NCI-H128 (cell line): Measurements from ENCODE around the gene STRBP.

Experiments
- DNase-seq: peaks from one replicate; lab custom pipeline; 2025; ENCODE audit not compliant: unreplicated experiment; lab: John Stamatoyannopoulos, UW

STRBP gene

GRCh38 chr9:123135430-123135829 is 133.0 kb downstream of the STRBP start:
- DNase-seq = no peak

GRCh38 chr9:123132696-123133095 is 135.7 kb downstream of the STRBP start:
- DNase-seq = no peak

GRCh38 chr9:123131993-123132392 is 136.4 kb downstream of the STRBP start:
- DNase-seq = no peak

DNA sequence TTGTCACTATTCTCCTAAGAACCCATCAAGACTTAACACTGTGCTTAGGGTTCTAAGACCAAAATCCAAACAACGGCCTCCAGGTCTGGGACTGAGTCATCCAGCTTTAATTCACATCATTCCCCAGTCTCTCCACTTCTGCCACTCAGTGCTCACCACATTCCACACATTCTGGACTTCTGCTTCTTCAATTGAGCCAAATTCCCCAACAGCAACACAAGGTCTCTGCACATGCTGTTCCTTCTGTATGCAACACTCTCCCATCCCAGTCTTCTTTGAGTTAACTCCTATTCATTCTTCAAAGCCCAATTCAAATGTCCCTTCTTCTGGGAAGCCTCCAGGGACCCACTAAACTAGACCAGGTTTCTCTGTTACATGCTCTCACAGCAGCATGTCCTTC is 137.1 kb downstream of the STRBP start:
- DNase-seq = no peak

GRCh38 chr9:123129423-123129822 is 139.0 kb downstream of the STRBP start:
- DNase-seq = no peak

GRCh38 chr9:123128591-123128990 is 139.8 kb downstream of the STRBP start:
- DNase-seq = no peak

DNA sequence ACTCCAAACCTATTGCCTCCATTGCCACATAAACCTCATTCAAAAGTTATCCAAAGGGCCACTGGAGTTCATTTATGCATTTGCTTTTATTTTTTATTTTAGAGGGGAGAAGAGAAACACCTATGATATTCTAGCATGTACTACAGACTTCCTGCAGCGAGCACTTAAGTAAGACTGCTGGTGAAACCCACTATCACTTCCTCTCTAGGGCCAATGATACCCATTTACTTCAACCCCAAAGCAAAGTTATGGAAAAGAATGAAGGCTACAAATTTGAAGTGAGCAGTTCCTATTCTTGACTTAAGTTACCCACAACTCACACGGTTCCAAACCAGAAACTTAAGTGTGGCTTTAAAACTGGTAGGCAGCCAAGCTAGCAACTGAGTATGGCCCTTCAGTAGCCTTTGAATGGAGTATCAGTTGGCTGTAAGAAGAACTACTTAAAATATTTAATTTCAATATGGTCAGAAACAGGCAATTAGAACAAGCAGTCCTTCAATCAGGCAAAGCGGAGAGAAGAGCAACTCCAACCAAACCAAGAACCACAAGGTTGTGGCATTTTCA is 140.8 kb downstream of the STRBP start:
- DNase-seq = no peak

GRCh38 chr9:123121457-123121856 is 146.9 kb downstream of the STRBP start:
- no peak for DNase-seq

- DNase-seq = no peak
These were observed 147.4 kb downstream of the STRBP start for GRCh38 chr9:123120953-123121352.

DNA sequence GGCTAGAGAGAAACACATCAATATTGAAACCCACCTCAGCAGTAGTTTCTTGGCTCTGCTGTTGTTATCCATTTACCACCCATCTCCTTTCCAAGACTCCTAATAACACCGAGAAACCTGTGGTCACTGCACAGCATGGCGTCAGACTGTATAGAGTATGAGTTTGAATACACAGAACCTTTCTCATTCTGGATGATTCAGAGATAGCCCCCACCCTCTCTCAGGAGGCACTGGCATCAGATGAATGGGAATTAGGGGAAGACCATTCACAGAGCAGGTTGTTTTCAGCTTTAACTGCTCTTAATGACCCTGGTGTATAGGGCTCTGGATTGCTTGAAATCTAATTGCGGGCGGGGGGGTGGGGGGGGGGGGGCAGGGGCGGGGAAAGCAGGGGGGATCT is 148.3 kb downstream of the STRBP start:
- no peak for DNase-seq

- no peak for DNase-seq
These were observed 148.8 kb downstream of the STRBP start for GRCh38 chr9:123119566-123119965.

DNA sequence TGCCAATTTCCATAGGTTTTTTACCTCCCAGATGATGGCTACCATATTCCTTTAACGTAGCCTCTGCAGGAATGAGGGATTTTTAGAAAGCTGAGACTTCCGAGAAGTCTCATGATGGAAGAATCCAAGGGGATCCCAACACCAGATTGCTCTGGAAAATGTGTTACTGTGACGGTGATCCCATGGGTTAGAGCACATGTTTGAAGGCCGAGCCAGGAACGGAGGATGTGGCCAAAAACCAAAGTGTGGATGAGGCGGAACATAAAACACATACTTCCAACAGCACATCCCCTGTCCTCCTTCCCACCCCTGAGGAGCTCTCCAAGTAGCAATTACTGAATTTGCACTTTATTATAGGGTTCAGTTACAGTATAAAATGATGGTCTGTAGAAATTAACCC is 152.3 kb downstream of the STRBP start:
- no peak for DNase-seq

GRCh38 chr9:123115146-123115913 is 153.1 kb downstream of the STRBP start:
- no peak for DNase-seq

DNA sequence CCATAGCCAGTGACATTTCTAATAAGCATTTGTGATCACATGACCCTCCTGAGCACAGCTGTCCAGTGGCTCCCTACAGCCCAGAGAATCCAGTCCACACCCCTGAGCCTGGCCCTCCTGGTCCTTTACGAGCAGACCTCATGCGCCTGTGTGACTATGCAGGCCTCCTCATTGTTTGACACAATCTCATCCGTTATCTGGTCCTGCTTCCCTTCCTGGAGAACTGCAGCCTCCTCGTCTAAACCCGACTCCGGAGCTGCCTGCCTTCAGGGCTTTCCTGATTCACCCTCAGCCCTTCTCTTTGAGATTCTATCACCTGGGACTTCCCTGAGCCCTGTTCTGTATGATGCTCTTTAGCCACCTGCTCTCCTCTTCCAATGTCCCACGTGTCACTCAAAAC is 155.2 kb downstream of the STRBP start:
- no peak for DNase-seq

GRCh38 chr9:123112015-123112975 is 156.1 kb downstream of the STRBP start:
- no peak for DNase-seq

- no peak for DNase-seq
These were observed 156.9 kb downstream of the STRBP start for GRCh38 chr9:123111427-123112014.

DNA sequence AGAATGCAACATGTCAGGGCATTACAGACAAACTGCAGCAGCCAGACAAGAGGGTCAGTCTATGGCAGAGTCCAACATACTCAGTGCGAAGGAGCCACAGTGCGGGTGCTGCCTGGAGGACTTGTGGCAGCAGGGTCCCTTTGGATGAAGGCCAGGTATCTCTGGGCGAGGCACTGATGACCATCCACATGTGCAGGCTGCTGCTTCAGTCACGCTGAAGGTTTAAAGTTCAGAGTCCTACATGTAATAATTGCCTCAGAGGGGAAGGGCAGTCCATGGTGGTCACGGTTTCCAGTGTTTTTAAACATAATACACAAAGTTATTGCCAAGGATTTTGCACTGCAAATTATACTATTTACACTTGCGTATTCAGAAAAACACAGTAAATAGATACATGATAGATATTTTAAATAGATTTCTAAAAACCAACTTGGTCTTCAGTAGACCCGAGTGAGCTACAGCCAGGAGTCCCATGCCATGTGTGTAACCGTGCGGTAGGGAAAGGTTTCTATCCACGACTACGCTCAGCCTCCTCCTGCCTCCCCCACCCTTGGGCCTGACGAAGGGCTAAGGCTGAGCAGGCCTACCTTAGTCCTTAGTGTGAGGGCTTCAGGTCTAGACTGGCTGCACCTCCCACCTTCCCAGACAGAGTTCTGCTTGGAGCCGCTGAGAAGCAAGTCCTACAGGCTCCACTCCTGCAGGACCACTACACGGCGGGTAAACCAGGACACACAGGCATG is 158.7 kb downstream of the STRBP start:
- no peak for DNase-seq

- no peak for DNase-seq
These were observed 159.4 kb downstream of the STRBP start for GRCh38 chr9:123108976-123109375.

GRCh38 chr9:123107639-123108285 is 160.6 kb downstream of the STRBP start:
- no peak for DNase-seq

GRCh38 chr9:123105490-123105889 is 162.9 kb downstream of the STRBP start:
- DNase-seq = no peak
